PC-3 (cell line): ENCODE data around the gene KCNQ1OT1.

ENCODE experiments used
- CTCF ChIP-seq: fragments of 300-600 bp; sonication (generic); conservative IDR thresholded peaks from 2 replicates; pipeline ENCODE4 v1.5.1; 2017; ENCODE audit warnings: antibody characterized with exemption, low read depth, mild to moderate bottlenecking, low read length
- EZH2 ChIP-seq: fragments of 300-600 bp; sonication (generic); IDR thresholded peaks from one replicate; pipeline ENCODE4 v1.6.1; 2017; ENCODE audit warnings: antibody characterized with exemption, mild to moderate bottlenecking, low read length; ENCODE audit not compliant: unreplicated experiment

GRCh38 chr11:2706321-2706720 is 6.5 kb upstream of the KCNQ1OT1 start:
- TF ChIP-seq CTCF (no peak), EZH2 (no peak)
